Iris pigment epithelial cell (primary cell): ENCODE results near the gene GTPBP4.
A peak's percentile ranks its signal among the peaks of the same experiment; 100 is the strongest.
"Not testable (repeated sequence)": the region's sequence is repeated elsewhere in the genome, so short reads cannot be mapped to it uniquely, and the experiment has no call there.

Source experiments
- DNase-seq: peaks from one replicate; pipeline ENCODE4 v3.0.0-alpha.2; 2011; ENCODE audit warnings: low read depth

GTPBP4 gene

GRCh38 chr10:1025683-1026082 lies 37.4 kb downstream of the GTPBP4 start, which contains the start of gene IDI2:
Gene IDI2, minus strand, starts transcription at chr10:1025859. Its CDS starts 1,136 bp downstream, at chr10:1024723.
- DNase-seq, result no peak

DNA sequence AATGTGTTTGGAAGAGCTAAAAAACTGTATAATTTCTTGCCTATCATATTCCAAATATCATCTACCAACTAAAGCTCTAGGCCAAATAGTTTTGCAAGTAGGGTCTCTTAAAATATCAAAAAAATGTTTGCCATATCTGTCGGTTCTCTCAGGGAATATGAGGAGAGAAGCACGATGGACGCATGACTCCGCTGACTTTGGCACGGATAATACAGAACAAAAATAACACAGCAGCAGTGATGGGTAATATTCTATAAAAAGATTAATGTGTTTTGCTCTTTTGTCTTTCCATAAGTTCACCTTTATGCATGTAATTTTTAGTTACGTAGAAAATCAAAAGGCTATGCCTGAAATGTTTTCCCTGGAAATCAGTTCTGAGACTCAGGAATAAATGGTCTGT lies 38.3 kb downstream of the GTPBP4 start:
- no peak for DNase-seq

DNA sequence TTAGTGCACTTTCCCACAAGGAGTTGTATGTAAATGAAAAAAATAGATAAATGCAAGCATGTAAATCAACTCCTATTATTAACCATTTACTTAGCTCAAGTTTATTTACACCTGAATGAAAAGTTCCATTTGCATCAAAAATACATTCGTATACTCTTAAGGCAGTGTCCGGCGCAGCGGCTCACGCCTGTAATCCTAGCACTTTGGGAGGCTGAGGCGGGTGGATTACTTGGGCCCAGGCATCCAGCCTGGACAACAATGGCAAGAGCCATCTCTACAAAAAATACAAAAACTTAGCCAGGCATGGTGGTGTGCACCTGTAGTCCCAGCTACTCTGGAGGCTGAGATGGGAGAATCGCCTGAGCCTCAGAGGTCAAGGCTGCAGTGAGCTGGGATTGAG lies 41.6 kb downstream of the GTPBP4 start:
- DNase-seq, result no peak

DNA sequence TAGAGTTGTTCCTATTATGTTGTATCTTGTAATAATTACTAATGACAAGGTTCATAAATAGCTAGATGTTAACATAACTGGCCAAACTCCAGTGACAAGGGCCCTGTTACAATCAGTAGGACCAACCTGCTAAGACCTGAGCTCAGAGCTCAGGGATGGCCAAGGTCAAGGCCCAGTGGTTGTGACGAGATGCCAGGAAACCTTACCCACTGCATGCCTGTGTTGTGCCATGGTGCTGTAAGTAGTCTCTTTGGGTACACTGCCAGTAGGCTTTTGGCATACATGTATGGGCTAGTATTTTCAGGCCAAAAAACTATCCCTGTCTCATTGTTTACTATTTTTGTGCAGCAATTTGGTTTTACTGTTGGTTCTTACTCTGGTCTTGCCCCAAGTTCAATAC lies 45.4 kb downstream of the GTPBP4 start:
- no peak for DNase-seq

DNA sequence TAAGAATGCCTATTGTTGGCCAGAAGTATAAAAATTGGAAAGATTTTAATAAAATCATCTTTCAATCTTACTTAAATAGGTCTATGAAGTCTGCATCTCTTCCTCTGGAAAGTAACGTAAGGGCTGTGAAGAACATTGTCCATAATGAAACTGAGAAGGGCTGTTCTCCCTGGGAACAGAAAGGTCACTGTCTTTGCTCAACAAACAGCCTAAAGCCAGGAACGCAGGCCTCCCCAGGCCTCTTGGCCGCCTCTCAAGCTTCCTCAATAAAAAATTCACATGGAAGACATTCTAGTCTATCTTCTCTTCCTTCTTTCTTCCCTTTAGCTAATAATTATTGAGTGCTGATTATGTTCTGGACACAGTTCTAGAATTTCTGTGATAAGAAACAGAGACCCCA lies 46.5 kb downstream of the GTPBP4 start:
- DNase-seq, result no peak

- no peak for DNase-seq
Observed at GRCh38 chr10:1035201-1035600, 47.0 kb downstream of the GTPBP4 start.

GRCh38 chr10:1036341-1036791 lies 48.1 kb downstream of the GTPBP4 start:
- DNase-seq, result peak; percentile 93

GRCh38 chr10:1037098-1037497 lies 48.9 kb downstream of the GTPBP4 start:
- DNase-seq, result no peak

- DNase-seq, result not testable (repeated sequence)
Observed at GRCh38 chr10:1038769-1039168, 50.5 kb downstream of the GTPBP4 start.

DNA sequence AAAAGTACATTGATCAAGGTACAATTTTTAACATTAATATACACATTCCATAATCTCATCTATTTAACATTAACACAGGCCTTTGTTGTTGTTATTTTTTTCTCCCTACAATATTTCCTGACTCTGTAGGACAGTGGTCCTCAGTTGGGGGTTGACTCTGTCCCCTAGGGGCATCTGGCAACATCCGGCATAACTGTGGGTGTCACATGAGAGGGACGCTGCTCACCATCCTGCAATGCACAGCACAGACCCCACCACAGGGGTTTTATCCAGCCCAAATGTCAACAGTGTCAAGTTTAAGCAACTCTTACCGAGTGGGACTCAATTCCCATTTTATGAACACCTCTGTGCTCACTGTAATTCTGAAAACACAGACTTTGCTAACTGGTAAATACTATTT lies 51.9 kb downstream of the GTPBP4 start:
- DNase-seq, result no peak

DNA sequence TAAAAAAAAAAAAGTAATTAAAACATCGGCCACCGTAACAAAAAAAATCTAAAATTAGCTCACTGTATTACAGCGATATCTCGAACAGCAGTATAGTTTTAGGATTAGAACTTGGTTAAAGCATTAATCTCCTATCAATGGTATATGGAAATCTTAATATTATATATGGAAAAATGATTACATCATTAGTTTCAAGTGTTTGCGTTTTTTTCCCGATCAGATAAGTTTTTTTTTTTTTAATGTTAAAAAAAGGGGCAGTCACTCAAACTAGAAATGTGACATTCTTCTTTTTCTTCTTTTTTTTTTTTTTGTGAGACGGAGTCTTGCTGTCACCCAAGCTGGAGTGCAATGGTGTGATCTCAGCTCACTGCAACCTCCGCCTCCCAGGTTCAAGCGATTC lies 53.3 kb downstream of the GTPBP4 start:
- no peak for DNase-seq

DNA sequence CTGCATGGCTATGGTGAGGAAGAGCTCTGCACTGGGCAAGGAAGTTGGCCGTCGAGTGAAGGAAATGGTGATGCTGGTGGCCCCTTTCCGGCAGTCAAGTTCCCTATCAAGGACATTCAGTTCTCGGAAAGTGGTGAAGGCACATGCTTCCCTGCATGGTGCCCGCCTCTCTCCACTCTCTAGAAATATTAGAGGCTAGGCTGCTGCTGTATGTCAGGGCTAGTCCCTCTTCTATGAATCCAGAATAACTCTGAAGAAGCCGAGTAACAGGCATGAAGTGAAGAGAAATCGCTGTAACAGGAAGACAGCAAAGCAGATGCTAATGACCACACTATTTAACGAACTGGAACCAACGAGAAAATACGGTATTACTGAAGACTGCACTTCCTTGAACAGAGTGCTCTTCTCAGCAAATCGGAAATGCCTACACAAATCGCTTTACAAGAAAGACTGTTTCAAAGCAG lies 55.3 kb downstream of the GTPBP4 start:
- no peak for DNase-seq

GRCh38 chr10:1044146-1044545 lies 55.9 kb downstream of the GTPBP4 start:
- DNase-seq, result no peak

DNA sequence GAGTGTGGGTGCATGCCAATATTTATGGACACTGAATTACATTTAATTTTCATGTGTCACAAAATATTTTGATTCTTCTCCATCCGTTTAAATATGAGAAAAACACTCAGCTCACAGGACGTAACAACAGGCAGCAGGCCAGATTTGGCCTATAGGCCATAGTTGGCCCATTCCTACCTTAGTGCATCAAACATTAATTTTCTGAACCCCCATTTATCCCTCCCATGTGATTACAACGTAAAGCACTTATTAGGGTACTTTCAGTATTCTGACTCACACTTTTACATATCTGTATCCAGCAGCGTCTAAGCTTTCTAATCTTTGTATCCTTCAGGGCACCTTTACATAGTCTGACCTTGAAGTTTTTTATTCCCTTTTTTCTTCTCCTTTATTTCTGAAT lies 56.7 kb downstream of the GTPBP4 start:
- DNase-seq, result no peak

- DNase-seq, result no peak
Observed at GRCh38 chr10:1045415-1045814, 57.2 kb downstream of the GTPBP4 start.

DNA sequence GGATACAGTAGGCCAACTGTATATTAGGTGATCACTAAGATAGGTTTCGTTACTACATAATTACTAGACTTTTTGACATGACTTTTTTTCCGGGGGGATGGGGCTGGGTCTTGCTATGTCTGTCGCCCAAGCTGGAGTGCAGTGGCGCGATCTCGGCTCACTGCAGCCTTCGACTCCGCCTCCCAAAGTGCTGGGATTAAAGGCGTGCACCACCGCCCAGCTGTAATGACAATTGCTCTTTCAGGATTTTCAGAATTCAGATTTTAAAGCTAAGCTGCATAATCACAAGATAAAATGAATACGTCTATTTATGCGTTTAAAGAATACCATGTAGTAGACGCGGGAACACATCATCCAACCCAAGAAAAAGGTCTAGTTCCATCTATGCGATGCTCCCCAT lies 59.7 kb downstream of the GTPBP4 start:
- no peak for DNase-seq

DNA sequence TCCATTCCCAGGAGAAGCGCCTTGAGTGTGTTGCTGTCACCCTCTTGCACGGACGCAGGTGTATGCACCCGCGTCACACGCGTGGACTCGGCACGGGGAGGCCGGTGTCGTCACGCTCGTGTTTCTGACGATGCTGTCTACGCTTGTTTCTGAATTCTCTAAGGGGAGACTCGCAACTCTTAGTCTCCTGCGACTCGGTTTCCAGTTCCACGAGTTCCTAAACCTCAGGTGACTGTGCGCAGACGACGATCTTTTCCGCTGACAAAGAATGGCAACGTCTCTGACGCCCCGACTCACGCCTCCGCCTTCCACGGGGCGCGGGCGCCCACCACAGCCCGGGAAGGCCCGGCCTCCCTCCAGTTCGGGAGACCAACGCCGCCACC lies 60.1 kb downstream of the GTPBP4 start:
- DNase-seq, result peak; percentile 49

DNA sequence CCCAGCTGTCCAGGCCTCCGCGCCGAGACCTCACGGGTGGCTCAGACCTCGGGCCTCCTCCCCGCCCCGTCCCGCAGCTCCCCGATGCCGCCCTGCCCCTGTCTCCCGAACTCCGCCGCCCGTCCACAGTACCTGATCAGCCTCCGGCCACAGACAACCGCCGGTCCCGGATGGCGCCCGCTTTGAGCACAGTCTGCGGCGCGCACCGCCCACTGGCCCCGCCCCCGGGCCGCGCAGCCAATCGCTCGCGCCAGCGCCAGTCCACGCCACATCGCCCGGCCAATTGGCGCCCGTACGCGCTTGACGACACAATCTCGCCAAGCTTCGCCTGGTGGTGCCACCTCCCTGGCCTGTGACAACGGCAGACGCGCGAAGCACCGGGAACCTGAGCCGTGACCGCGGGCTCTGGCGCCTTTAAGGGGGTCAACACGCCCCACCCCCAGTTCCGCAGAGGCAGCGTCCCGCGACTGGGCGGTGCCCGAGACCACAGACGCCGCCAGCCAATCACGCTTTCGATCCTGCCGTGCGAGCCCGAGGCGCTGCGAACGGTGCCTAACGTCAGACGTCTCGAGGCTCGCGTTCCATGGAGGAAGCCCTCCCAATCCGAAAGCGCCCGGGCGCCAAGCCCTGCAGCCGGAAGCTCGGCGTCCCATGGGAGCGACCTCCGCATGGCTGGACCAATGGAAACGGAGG lies 60.6 kb downstream of the GTPBP4 start, which contains the start of gene IDI1:
Gene IDI1, minus strand, starts transcription at position 388 of the 693 bp plus-strand sequence. Its CDS starts 116 bp downstream, at position 272.
- DNase-seq, result peak; percentile 99

- DNase-seq, result peak; percentile 63
Observed at GRCh38 chr10:1049425-1049958, 61.3 kb downstream of the GTPBP4 start.

DNA sequence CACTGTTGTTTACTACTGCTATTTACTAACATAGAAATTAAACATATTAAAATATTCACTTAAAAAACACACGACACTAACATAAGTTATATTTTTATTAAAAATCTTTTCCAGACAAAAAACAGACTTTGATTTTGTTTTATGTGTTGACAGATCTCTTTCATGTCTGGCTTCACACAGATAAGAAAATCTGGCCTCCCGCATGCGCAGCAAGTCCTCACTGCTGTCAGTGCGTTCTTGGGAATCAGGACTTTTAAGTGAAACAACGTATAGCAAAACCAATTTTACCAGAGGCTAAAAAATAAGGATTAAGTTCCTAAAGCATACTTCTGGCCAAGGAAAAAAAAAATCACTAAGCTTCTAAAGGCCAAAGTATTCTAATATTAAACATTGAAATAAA lies 61.9 kb downstream of the GTPBP4 start:
- peak; percentile 37 for DNase-seq

DNA sequence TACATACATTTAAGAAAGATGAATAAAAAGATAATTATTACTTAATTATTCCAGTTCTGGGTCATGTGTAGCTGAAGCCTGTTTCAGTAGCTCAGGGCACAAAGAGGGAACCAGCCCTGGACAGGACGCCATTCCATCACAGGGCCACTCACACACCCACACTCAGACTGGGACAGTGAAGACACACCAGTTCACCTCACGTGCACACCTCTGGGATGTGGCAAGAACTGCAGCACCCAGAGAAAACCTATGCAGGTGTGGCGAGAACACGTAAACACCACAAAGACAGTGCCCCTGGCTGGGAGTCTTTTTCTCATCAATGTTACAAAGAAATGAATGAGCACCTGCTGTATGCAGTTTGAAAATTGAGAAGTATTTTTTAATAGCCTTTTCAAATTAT lies 62.3 kb downstream of the GTPBP4 start:
- no peak for DNase-seq

DNA sequence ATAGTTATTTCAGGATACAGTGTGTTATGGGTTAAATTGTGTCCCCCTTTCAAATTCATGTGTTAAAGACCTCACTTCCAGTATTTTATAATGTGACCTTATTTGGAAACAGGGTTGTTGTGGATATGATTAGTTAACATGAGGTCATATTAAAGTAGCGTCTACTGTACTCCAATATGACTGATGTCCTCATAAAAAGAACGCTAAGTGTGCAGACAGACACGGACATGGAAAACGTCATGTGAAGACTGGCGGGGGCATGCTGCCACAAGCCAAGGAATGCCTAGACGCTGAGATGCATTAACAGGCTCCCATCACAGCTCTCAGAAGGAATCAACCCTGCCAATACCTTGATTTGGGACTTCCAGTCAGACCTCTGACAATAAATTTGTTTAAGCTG lies 66.5 kb downstream of the GTPBP4 start:
- no peak for DNase-seq

DNA sequence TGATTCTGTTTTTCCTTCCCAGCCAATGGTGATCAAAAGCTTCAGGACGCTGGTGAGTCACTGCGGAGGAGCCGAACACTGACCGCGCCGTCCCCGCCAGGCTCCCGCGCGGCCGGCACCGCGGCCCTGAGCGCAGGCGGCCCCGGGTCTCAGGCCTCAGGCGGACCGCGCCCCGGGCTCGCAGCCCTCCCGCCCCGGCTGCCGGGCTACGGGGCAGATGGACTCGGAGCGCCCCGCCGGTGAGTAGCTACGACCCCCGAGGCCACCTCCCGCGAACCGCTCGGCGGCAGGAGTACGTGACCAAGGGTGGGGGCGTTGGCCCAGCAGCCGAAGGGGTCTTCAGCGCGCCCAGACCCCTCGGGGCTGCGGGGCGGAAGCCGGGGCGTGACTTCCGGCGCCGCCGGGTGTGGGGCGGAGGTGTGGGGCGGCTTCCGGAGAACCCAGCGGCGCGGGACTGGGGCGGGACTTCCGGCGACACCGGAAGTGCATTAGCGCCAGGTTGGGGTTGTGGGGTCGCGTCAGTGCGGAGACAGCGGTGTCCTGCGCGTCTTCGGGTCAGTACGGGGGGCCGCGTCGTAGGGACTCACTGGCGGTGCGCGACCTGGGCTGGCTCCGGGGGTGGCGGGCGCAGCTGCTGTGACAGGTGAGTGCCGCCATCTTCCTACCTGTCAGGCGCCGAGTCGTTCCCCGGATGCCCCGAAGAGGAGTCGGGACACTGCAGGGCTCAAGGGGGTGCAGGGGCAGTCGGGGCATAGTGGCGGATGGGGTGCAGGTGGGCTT lies 68.3 kb downstream of the GTPBP4 start, which contains the start of gene WDR37:
Gene WDR37, plus strand, starts transcription at position 60 of the 780 bp plus-strand sequence. CDS start 15,771 bp downstream, outside the sequence.
- DNase-seq, result peak; percentile 93
